PC-3 (cell line): Measurements from ENCODE around the gene CPEB3. TPM values are rescaled to one million over a fixed set of nuclear protein-coding genes. Genes with fewer than 3 reads are reported as not detected.

ENCODE experiments used
- ATAC-seq: fragments of 200-7000 bp; cut with Tn5 transposase; 2 replicates; pipeline ENCODE4 v1.9.1; 2020; ENCODE audit warnings: mild to moderate bottlenecking, moderate library complexity
- BruUV-seq: library from RNA; stranded (reverse); fragments of 400-500 nt; replicated peaks from 2 replicates; lab custom pipeline; 2021; lab: Mats Ljungman, UMichigan
- CTCF ChIA-PET: fragments of 300-600 bp; sonication (Branson Sonifier 250); formaldehyde crosslinking; loops from one replicate; lab custom pipeline; 2022; ENCODE audit warnings: antibody characterized with exemption; lab: Charles Lee
- POLR2A ChIA-PET: fragments of 300-600 bp; sonication (Branson Sonifier 250); formaldehyde crosslinking; loops from one replicate; lab custom pipeline; 2022; ENCODE audit warnings: antibody characterized with exemption; ENCODE audit not compliant: unreplicated experiment; lab: Charles Lee
- DNase-seq: peaks from one replicate; pipeline ENCODE4 v3.0.0-alpha.2; 2015
- H2AFZ ChIP-seq: fragments of 300-600 bp; sonication (generic); 2 replicates; pipeline ENCODE4 v1.6.0; 2016; ENCODE audit warnings: antibody characterized with exemption, low read length
- H3F3A ChIP-seq: fragments of 300-600 bp; sonication (generic); one replicate; pipeline ENCODE4 v1.6.0; 2017; ENCODE audit warnings: antibody characterized with exemption, low read length, control low read depth, mild to moderate bottlenecking; ENCODE audit not compliant: unreplicated experiment
- H3K27ac ChIP-seq: fragments of 300-600 bp; sonication (generic); 2 replicates; pipeline ENCODE4 v1.5.1; 2016; ENCODE audit warnings: mild to moderate bottlenecking, low read length
- H3K27me3 ChIP-seq: fragments of 300-600 bp; sonication (generic); 2 replicates; pipeline ENCODE4 v1.6.1; 2016; ENCODE audit warnings: low read length, mixed read lengths
- H3K36me3 ChIP-seq: fragments of 300-600 bp; sonication (generic); 2 replicates; pipeline ENCODE4 v1.6.1; 2016; ENCODE audit warnings: low read depth, mixed run types, low read length, mixed read lengths
- H3K4me1 ChIP-seq: fragments of 300-600 bp; sonication (generic); 2 replicates; pipeline ENCODE4 v1.5.1; 2016; ENCODE audit warnings: low read length; ENCODE audit not compliant: insufficient read depth
- H3K4me2 ChIP-seq: fragments of 300-600 bp; sonication (generic); 2 replicates; pipeline ENCODE4 v1.6.0; 2016; ENCODE audit warnings: low read length
- H3K4me3 ChIP-seq: fragments of 300-600 bp; sonication (generic); 2 replicates; pipeline ENCODE4 v1.5.1; 2016; ENCODE audit warnings: mild to moderate bottlenecking, low read length, mixed read lengths
- H3K79me2 ChIP-seq: fragments of 300-600 bp; sonication (generic); 2 replicates; pipeline ENCODE4 v1.6.1; 2017; ENCODE audit warnings: low read length, mixed read lengths
- H3K9ac ChIP-seq: fragments of 300-600 bp; sonication (generic); 2 replicates; pipeline ENCODE4 v1.6.0; 2016; ENCODE audit warnings: mild to moderate bottlenecking, low read length
- H3K9me2 ChIP-seq: fragments of 300-600 bp; sonication (generic); replicated peaks from 2 replicates; pipeline ENCODE4 v1.6.1; 2016; ENCODE audit warnings: mixed run types, low read length, mixed read lengths
- H3K9me3 ChIP-seq: fragments of 300-600 bp; sonication (generic); 2 replicates; pipeline ENCODE4 v1.6.1; 2016; ENCODE audit warnings: low read length, mixed read lengths
- H4K20me1 ChIP-seq: fragments of 300-600 bp; sonication (generic); 2 replicates; pipeline ENCODE4 v1.6.1; 2016; ENCODE audit warnings: low read length, mixed read lengths
- EZH2 ChIP-seq: fragments of 300-600 bp; sonication (generic); IDR thresholded peaks from one replicate; pipeline ENCODE4 v1.6.1; 2017; ENCODE audit warnings: antibody characterized with exemption, mild to moderate bottlenecking, low read length; ENCODE audit not compliant: unreplicated experiment
- EZH2phosphoT487 ChIP-seq: fragments of 300-600 bp; sonication (generic); IDR thresholded peaks from 2 replicates; pipeline ENCODE4 v1.6.1; 2018; ENCODE audit warnings: mild to moderate bottlenecking, antibody characterized with exemption, low read length, borderline replicate concordance
- intact Hi-C: fragments of 100-400 bp; cut with micrococcal nuclease; formaldehyde crosslinking; loops from 2 replicates; pipeline ENCODE4 v1.9.0; 2023
- total RNA-seq: library from RNA; depleted of rRNA; stranded (reverse); fragments of >200 nt; gene quantifications from 2 replicates; pipeline ENCODE4 v1.2.3, GENCODE V29; 2014
- TF ChIP-seq, protein P1 (sequence below): fragments of 300-600 bp; sonication (generic); conservative IDR thresholded peaks from 2 replicates; pipeline ENCODE4 v1.5.1; 2017; ENCODE audit warnings: antibody characterized with exemption, low read depth, mild to moderate bottlenecking, low read length

CPEB3 gene
- total RNA-seq, 1 experiment from 2014 or later, result 0.80 TPM

DNA sequence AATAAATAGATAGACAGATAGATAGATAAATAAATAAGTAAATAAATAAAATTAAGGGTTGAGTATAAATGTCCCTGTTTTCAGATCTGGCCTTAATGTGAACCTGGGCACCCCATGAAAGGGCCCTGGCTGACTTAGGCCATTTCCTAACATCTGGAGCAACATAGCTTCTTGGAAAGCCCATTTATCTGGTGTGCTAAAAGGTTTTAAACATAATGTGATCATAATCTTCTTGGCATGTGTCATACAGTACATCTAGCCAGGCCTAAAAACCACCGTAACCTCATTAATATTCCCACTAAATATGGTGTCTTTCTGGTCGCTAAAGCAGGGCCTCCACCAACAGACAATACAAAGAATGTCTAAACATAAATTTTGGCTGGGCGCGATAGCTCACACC, 224.5 kb downstream of the CPEB3 start:
- DNase-seq (no peak), ATAC-seq (no peak)
- no peaks in the 10 kb centered on the region for H3K79me2 ChIP-seq
- H3K27ac ChIP-seq, result no peak overlapping the region
- no peak overlapping the region for H3K9ac ChIP-seq
- POLR2A ChIA-PET, result no interaction called here
- H3K36me3 ChIP-seq, result no peaks in the 10 kb centered on the region
- no peaks in the 10 kb centered on the region for H3K9me3 ChIP-seq
- H2AFZ ChIP-seq, result no peak overlapping the region
- CTCF ChIA-PET, result no interaction called here
- no TSS peak for BruUV-seq
- H3K27me3 ChIP-seq, result no peaks in the 10 kb centered on the region
- no peaks in the 10 kb centered on the region for H3K9me2 ChIP-seq
- H3K4me2 ChIP-seq, result no peak overlapping the region
- no peaks in the 10 kb centered on the region for H3K4me1 ChIP-seq
- H4K20me1 ChIP-seq, result no peaks in the 10 kb centered on the region
- no peak overlapping the region for H3K4me3 ChIP-seq
- no peaks in the 10 kb centered on the region for H3F3A ChIP-seq
- TF ChIP-seq EZH2, result no peak
- TF ChIP-seq EZH2phosphoT487, result no peak
- TF ChIP-seq, protein P1, sequence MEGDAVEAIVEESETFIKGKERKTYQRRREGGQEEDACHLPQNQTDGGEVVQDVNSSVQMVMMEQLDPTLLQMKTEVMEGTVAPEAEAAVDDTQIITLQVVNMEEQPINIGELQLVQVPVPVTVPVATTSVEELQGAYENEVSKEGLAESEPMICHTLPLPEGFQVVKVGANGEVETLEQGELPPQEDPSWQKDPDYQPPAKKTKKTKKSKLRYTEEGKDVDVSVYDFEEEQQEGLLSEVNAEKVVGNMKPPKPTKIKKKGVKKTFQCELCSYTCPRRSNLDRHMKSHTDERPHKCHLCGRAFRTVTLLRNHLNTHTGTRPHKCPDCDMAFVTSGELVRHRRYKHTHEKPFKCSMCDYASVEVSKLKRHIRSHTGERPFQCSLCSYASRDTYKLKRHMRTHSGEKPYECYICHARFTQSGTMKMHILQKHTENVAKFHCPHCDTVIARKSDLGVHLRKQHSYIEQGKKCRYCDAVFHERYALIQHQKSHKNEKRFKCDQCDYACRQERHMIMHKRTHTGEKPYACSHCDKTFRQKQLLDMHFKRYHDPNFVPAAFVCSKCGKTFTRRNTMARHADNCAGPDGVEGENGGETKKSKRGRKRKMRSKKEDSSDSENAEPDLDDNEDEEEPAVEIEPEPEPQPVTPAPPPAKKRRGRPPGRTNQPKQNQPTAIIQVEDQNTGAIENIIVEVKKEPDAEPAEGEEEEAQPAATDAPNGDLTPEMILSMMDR, result no peak
- intact Hi-C loops, result no loop called here

DNA sequence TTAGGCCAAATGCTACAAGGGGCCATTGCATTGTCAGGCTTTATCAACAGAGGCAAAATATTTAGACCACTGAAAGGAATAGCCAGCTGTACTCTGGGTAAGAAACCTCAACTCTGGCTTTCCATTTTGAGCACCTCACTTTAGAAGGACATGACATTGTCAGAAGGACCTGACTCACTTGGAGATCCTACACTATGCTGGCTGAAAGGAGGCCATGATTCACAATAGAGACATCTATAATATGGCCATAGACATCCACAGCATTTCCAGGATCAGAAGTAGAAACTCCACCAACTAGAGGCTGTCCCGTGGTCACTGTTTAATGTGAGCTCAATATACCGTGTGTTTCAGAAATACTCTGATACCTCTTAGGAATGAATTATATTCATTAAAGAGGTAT, 226.4 kb downstream of the CPEB3 start:
- H3K79me2 ChIP-seq, result no peaks in the 10 kb centered on the region
- ATAC-seq, result no peak

DNA sequence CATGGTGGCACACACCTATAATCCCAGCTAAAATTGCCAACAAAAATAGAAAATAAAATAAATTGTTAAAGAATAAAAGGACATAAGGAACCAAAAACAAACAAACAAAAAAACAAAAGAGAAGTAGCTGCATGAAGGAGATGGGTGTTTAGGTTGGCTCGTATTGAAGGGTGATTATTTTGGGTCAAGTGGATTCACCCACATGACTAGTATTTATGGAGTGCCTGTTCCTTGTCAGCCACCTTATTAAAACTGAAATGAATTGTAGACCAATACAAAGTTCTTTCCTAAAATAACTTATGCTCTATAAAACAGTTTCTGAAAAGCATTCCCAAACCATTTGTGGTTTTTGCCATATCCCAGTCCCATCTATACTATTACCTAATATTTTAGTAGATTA, 228.6 kb downstream of the CPEB3 start:
- DNase-seq, result no peak
- BruUV-seq, result no TSS peak
- H3K4me3 ChIP-seq, result no peak overlapping the region

More for the DNA sequence above, 226.4 kb downstream of the CPEB3 start:
- no peaks in the 10 kb centered on the region for H3K9me2 ChIP-seq
- ChIA-PET POLR2A (no interaction called here), CTCF (no interaction called here)
- H3K27me3 ChIP-seq, result no peaks in the 10 kb centered on the region
- H3K9ac ChIP-seq, result no peak overlapping the region
- no TSS peak for BruUV-seq
- intact Hi-C loops, result no loop called here
- no peaks in the 10 kb centered on the region for H3K4me1 ChIP-seq
- H3F3A ChIP-seq, result no peaks in the 10 kb centered on the region
- no peaks in the 10 kb centered on the region for H3K9me3 ChIP-seq
- no peak overlapping the region for H3K4me2 ChIP-seq
- DNase-seq, result no peak
- no peak overlapping the region for H2AFZ ChIP-seq
- no peaks in the 10 kb centered on the region for H3K36me3 ChIP-seq
- TF ChIP-seq, protein P1, result no peak
- no peak for TF ChIP-seq EZH2
- TF ChIP-seq EZH2phosphoT487, result no peak
- H3K27ac ChIP-seq, result no peak overlapping the region
- H3K4me3 ChIP-seq, result no peak overlapping the region
- H4K20me1 ChIP-seq, result no peaks in the 10 kb centered on the region

More for the DNA sequence above, 228.6 kb downstream of the CPEB3 start:
- Histone ChIP-seq H3K4me2 (no peak overlapping the region), H3K9me2 (no peaks in the 10 kb centered on the region), H3K36me3 (no peaks in the 10 kb centered on the region), H3F3A (no peaks in the 10 kb centered on the region), H3K27ac (no peak overlapping the region), H3K79me2 (no peaks in the 10 kb centered on the region), H2AFZ (no peak overlapping the region), H3K9ac (no peak overlapping the region), H3K4me1 (no peaks in the 10 kb centered on the region), H3K27me3 (no peaks in the 10 kb centered on the region), H4K20me1 (no peaks in the 10 kb centered on the region), H3K9me3 (no peaks in the 10 kb centered on the region)
- no peak for ATAC-seq
- POLR2A ChIA-PET, result no interaction called here
- intact Hi-C loops, result no loop called here
- CTCF ChIA-PET, result no interaction called here
- TF ChIP-seq, protein P1, result no peak
- TF ChIP-seq EZH2, result no peak
- TF ChIP-seq EZH2phosphoT487, result no peak
